ENCODE results near the gene CYBB.
A peak's percentile ranks its signal among the peaks of the same experiment; 100 is the strongest.

CYBB gene

GRCh38 chrX:37786624-37787422 lies 7.0 kb downstream of the CYBB start:
- DNase-seq, result no peak

- no peak for DNase-seq
Measured at GRCh38 chrX:37787423-37787869, 7.6 kb downstream of the CYBB start.

GRCh38 chrX:37796310-37796709 lies 16.5 kb downstream of the CYBB start:
- DNase-seq, result no peak

- no peak for DNase-seq
Measured at GRCh38 chrX:37796805-37797204, 16.9 kb downstream of the CYBB start.

GRCh38 chrX:37799936-37800335 lies 20.1 kb downstream of the CYBB start:
- no peak for DNase-seq

GRCh38 chrX:37800717-37801116 lies 20.9 kb downstream of the CYBB start:
- no peak for DNase-seq

GRCh38 chrX:37802028-37802427 lies 22.2 kb downstream of the CYBB start:
- no peak for DNase-seq

GRCh38 chrX:37803057-37803456 lies 23.2 kb downstream of the CYBB start:
- DNase-seq, result no peak

GRCh38 chrX:37809970-37810369 lies 30.1 kb downstream of the CYBB start:
- DNase-seq, result no peak

- peak; percentile 0 for DNase-seq
Measured at GRCh38 chrX:37812110-37812509, 32.3 kb downstream of the CYBB start.

- DNase-seq, result no peak
Measured at GRCh38 chrX:37813570-37813969, 33.7 kb downstream of the CYBB start.

- no peak for DNase-seq
Measured at GRCh38 chrX:37815366-37815765, 35.5 kb downstream of the CYBB start.

GRCh38 chrX:37816766-37817165 lies 36.9 kb downstream of the CYBB start:
- DNase-seq, result no peak

GRCh38 chrX:37817176-37817575 lies 37.3 kb downstream of the CYBB start:
- no peak for DNase-seq

- no peak for DNase-seq
Measured at GRCh38 chrX:37817579-37817978, 37.7 kb downstream of the CYBB start.

GRCh38 chrX:37818031-37818430 lies 38.2 kb downstream of the CYBB start:
- no peak for DNase-seq

GRCh38 chrX:37820646-37821045 lies 40.8 kb downstream of the CYBB start:
- no peak for DNase-seq

- DNase-seq, result no peak
Measured at GRCh38 chrX:37824491-37825214, 44.8 kb downstream of the CYBB start.

GRCh38 chrX:37825215-37825842 lies 45.5 kb downstream of the CYBB start:
- DNase-seq, result no peak

GRCh38 chrX:37829721-37830120 lies 49.9 kb downstream of the CYBB start:
- no peak for DNase-seq

GRCh38 chrX:37830371-37830770 lies 50.5 kb downstream of the CYBB start:
- DNase-seq, result no peak

- no peak for DNase-seq
Measured at GRCh38 chrX:37834937-37835336, 55.1 kb downstream of the CYBB start.

- no peak for DNase-seq
Measured at GRCh38 chrX:37840931-37841330, 61.1 kb downstream of the CYBB start.

- DNase-seq, result no peak
Measured at GRCh38 chrX:37844622-37845021, 64.8 kb downstream of the CYBB start.
